ENCODE results near the gene HGS.

The HGS gene

DNA sequence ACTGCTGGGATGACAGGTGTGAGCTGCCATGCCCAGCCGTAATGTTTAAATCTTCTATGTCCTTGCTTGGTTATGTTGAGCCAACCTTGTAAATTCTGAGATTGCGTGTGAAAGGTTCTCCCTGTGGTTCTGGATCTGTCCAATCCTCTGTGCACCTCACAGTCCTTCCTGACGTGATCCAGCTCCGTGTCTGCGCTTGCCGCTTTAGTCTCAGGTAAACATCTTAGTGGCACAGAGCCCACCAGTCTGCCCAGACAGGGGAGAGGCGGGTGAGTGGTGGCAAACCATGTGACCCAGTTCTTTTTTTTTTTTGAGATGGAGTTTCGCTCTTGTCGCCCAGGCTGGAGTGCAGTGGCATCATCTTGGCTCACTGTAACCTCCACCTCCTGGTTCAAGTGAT, 42.2 kb downstream of the HGS start:
- Histone ChIP-seq H3K79me2 (ENCODE audit: control insufficient read depth, low read length) (no peaks in the 10 kb centered on the region), H3K4me2 (ENCODE audit: low read length) (no peak overlapping the region), H3K9me3 (ENCODE audit: control insufficient read depth, insufficient read depth, low read length) (no peaks in the 10 kb centered on the region), H3K4me3 (ENCODE audit: low read length) (no peak overlapping the region), H3K27ac (ENCODE audit: low read depth, low read length) (no peak overlapping the region), H3K4me1 (ENCODE audit: control insufficient read depth, low read length) (no peaks in the 10 kb centered on the region), H4K20me1 (ENCODE audit: control insufficient read depth, insufficient read depth, low read depth, low read length) (no peaks in the 10 kb centered on the region), H3F3A (ENCODE audit: control insufficient read depth, insufficient read depth) (no peaks in the 10 kb centered on the region), H3K27me3 (ENCODE audit: control insufficient read depth, low read length) (peaks cover 7% of the 10 kb centered on the region; the same call in 1 of the 2 replicates), H3K36me3 (ENCODE audit: control insufficient read depth, low read length) (no peaks in the 10 kb centered on the region), H3K9me2 (replicated peaks; ENCODE audit: control insufficient read depth, low read length) (no peaks in the 10 kb centered on the region)
- TF ChIP-seq CTCF (IDR thresholded peaks at IDR 0.05; ENCODE audit: low read depth, low read length, poor library complexity, severe bottlenecking) (no peak), EZH2phosphoT487 (IDR thresholded peaks at IDR 0.05; ENCODE audit: borderline replicate concordance, low read length) (no peak)

DNA sequence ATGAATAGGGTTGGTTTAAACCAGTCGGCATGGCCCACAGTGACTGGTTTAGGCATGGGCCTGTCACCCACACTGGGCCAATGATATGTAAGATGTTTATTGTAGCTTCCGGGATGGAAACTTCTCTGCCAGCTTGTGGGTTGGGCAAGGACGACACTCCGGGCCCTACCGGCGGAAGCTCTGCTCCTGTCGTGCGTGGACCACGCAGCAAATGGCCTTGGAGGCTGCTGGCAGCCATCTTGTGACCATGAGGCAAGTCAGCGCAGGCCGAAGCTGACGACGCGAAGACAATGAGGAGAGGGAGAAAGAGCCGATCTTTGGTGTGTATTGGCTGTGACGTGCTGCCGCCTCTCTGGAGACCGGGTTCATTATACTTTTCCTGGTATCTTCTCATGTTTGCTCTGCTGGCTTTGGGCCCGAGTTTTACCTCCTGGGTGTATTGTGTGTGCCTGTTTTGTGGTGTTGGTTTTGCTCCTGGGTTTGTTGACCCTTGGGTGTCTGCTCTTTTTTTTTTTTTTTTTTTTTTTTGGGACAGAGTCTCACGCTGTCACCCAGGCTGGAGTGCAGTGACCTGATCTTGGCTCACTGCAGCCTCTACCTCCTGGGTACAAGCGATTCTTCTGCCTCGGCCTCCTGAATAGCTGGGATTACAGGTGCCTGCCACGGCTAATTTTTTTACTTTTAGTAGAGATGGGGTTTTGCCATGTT, 43.7 kb downstream of the HGS start:
- Histone ChIP-seq H3K79me2 (ENCODE audit: control insufficient read depth, low read length) (no peaks in the 10 kb centered on the region), H3K4me1 (ENCODE audit: control insufficient read depth, low read length) (no peaks in the 10 kb centered on the region), H3K4me2 (ENCODE audit: low read length) (no peak overlapping the region), H3K9me2 (replicated peaks; ENCODE audit: control insufficient read depth, low read length) (no peaks in the 10 kb centered on the region), H4K20me1 (ENCODE audit: control insufficient read depth, insufficient read depth, low read depth, low read length) (no peaks in the 10 kb centered on the region), H3K27me3 (ENCODE audit: control insufficient read depth, low read length) (peaks cover 7% of the 10 kb centered on the region), H3F3A (ENCODE audit: control insufficient read depth, insufficient read depth) (no peaks in the 10 kb centered on the region), H3K9me3 (ENCODE audit: control insufficient read depth, insufficient read depth, low read length) (no peaks in the 10 kb centered on the region), H3K27ac (ENCODE audit: low read depth, low read length) (no peak overlapping the region), H3K4me3 (ENCODE audit: low read length) (no peak overlapping the region), H3K36me3 (ENCODE audit: control insufficient read depth, low read length) (no peaks in the 10 kb centered on the region)
- no peak for TF ChIP-seq CTCF (IDR thresholded peaks at IDR 0.05; ENCODE audit: low read depth, low read length, poor library complexity, severe bottlenecking)
- TF ChIP-seq EZH2phosphoT487 (IDR thresholded peaks at IDR 0.05; ENCODE audit: borderline replicate concordance, low read length) = no peak

DNA sequence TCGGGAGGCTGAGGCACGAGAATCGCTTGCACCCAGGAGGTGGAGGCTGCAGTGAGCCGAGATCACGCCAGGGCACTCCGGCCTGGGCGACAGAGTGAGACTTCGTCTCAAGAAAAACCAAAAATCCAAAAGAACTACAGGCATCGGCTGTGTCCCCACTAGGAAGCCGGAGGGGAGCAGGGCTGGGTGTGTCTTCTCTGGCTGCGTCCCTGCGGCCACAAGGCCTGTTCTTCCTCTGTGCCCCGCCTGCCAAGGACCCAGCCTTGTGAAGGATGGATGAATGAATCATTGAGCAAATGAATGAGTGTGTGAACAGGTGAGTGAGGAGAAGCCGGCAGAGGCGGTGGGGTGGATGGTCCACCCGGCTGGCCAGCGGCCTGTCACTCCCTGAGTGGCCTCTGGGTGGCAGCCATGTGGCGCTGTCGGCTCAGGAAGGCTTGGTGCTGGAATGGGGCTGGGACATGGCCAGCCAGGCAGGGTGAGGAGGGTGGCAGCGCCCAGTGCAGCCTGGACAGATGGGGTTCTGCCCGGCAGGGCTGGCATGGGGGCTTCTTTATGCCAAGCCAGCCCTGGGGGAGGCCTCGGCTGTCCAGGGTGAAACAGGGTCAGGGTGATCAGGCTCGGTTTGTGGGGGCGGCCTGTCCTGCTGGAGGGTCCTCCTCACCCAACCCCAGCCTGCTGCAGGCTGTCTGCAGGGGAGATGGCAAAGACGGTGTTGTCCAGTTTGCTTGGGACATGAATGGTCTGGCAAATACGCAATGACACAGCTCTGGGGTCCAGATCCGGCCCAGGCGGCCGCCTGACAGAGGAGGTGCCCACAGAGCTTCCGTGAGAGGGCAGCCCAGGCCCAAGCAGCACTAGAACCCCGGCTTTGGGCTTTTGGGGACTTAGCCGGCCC, 49.9 kb downstream of the HGS start:
- H3K27ac ChIP-seq (ENCODE audit: low read depth, low read length) = no peak overlapping the region
- H3K4me2 ChIP-seq (ENCODE audit: low read length) = no peak overlapping the region
- no peaks in the 10 kb centered on the region for H3K9me3 ChIP-seq (ENCODE audit: control insufficient read depth, insufficient read depth, low read length)
- H3K36me3 ChIP-seq (ENCODE audit: control insufficient read depth, low read length) = no peaks in the 10 kb centered on the region
- H3K27me3 ChIP-seq (ENCODE audit: control insufficient read depth, low read length) = peaks cover 10% of the 10 kb centered on the region
- TF ChIP-seq CTCF (IDR thresholded peaks at IDR 0.05; ENCODE audit: low read depth, low read length, poor library complexity, severe bottlenecking) = peak; percentile 89
- no peak for TF ChIP-seq EZH2phosphoT487 (IDR thresholded peaks at IDR 0.05; ENCODE audit: borderline replicate concordance, low read length)
- no peaks in the 10 kb centered on the region for H3F3A ChIP-seq (ENCODE audit: control insufficient read depth, insufficient read depth)
- H3K4me1 ChIP-seq (ENCODE audit: control insufficient read depth, low read length) = no peaks in the 10 kb centered on the region
- no peaks in the 10 kb centered on the region for H3K79me2 ChIP-seq (ENCODE audit: control insufficient read depth, low read length)
- H3K4me3 ChIP-seq (ENCODE audit: low read length) = no peak overlapping the region
- H4K20me1 ChIP-seq (ENCODE audit: control insufficient read depth, insufficient read depth, low read depth, low read length) = no peaks in the 10 kb centered on the region
- H3K9me2 ChIP-seq (replicated peaks; ENCODE audit: control insufficient read depth, low read length) = no peaks in the 10 kb centered on the region

Data from DOHH2 (cell line).